ENCODE data around the gene RBMS1. TPM values are rescaled to one million over a fixed set of nuclear protein-coding genes. Genes with fewer than 3 reads are reported as not detected.

The RBMS1 gene
- polyA plus RNA-seq, 1 donor (not counting 4 experiments of a cell fraction or from before 2014, with no cell fraction given), result 89.1 TPM

- Histone ChIP-seq H2AFZ (ENCODE audit: control insufficient read depth, low read length) (no peak overlapping the region), H3K79me2 (ENCODE audit: control insufficient read depth, insufficient read depth, low read length) (no peaks in the 10 kb centered on the region), H3K9me1 (ENCODE audit: control insufficient read depth, extremely low read depth, insufficient read depth, low read length) (no peaks in the 10 kb centered on the region), H3K4me3 (ENCODE audit: control insufficient read depth in 2 of 3, extremely low read depth in 1 of 3, insufficient read depth in 2 of 3, low read depth in 1 of 3, low read length in 3 of 3) (peak overlapping the region in 2 of 3 experiments; percentile 9 to 15), H3K27ac (ENCODE audit: control insufficient read depth, insufficient read depth, low read length) (peak overlapping the region; percentile 95), H3K4me1 (ENCODE audit: control insufficient read depth, extremely low read depth, insufficient read depth, low read length) (peaks cover 59% of the 10 kb centered on the region), H3K36me3 (ENCODE audit: control insufficient read depth in 2 of 2, extremely low read depth in 1 of 2, insufficient read depth in 2 of 2, low read length in 2 of 2) (no peaks in the 10 kb centered on the region), H3K4me2 (ENCODE audit: control insufficient read depth, extremely low read depth, insufficient read depth, low read depth, low read length) (peak overlapping the region; percentile 61), H3K9me3 (ENCODE audit: control insufficient read depth, low read depth, low read length) (no peaks in the 10 kb centered on the region), H3K27me3 (ENCODE audit: control insufficient read depth, extremely low read depth, insufficient read depth, low read length) (no peaks in the 10 kb centered on the region), H4K20me1 (ENCODE audit: control insufficient read depth, extremely low read depth, insufficient read depth, low read length) (no peaks in the 10 kb centered on the region), H3K9ac (ENCODE audit: control insufficient read depth, extremely low read depth, insufficient read depth, low read length) (peak overlapping the region; percentile 74)
- TF ChIP-seq, protein P1, sequence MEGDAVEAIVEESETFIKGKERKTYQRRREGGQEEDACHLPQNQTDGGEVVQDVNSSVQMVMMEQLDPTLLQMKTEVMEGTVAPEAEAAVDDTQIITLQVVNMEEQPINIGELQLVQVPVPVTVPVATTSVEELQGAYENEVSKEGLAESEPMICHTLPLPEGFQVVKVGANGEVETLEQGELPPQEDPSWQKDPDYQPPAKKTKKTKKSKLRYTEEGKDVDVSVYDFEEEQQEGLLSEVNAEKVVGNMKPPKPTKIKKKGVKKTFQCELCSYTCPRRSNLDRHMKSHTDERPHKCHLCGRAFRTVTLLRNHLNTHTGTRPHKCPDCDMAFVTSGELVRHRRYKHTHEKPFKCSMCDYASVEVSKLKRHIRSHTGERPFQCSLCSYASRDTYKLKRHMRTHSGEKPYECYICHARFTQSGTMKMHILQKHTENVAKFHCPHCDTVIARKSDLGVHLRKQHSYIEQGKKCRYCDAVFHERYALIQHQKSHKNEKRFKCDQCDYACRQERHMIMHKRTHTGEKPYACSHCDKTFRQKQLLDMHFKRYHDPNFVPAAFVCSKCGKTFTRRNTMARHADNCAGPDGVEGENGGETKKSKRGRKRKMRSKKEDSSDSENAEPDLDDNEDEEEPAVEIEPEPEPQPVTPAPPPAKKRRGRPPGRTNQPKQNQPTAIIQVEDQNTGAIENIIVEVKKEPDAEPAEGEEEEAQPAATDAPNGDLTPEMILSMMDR (optimal IDR thresholded peaks at IDR 0.05 in 1 of 3, IDR thresholded peaks at IDR 0.05 in 1 of 3, conservative IDR thresholded peaks at IDR 0.05 in 1 of 3; ENCODE audit: extremely low read depth in 1 of 3, insufficient read depth in 2 of 3, low read length in 3 of 3), result no peak
- TF ChIP-seq EZH2 (IDR thresholded peaks at IDR 0.05; ENCODE audit: low read length), result no peak
- dilution Hi-C loops (cut with MboI; ENCODE audit: extremely low pct_ligation_motif_present, low sequenced_read_pairs), result no loop called here
- peak; percentile 79 for FAIRE-seq
- DNase-seq (ENCODE audit: low read depth, low spot score), result no peak
Observed at GRCh38 chr2:160229591-160229990, 264.0 kb downstream of the RBMS1 start.

DNA sequence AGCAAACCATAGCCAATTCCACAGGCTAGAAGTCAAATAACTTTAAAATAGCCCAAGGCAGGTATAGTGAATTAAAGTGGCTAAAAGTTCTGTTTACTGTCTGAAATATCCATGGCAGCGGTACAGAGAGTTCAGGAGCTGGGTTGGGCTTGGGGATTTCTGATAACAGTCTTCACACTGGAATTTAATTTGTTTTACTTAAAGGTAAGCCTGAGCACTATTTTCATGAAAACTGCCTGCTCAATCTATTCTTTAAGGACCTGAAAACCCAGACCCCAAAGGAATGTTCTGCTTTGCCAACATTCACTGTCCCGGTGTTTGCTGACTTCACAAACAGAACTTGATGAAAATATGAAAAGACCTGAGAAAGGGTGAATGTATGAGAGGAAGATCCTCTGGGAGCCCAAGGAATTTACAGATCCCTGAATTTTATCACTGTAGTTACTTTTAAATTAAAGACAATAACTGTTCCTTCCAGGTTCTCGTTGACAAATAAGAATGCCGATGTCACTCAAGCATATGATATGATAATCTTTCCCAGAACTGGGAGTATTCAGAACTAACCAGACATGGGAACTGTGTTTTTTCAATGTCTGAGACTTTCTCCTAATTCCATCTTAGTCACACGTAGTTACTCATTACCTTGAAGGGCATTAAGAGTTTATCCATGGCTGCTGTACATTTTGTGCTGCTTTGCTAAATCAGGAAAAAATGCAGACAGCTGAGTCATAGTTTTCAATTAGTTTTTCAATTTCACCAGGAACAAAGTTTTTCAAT, 265.3 kb downstream of the RBMS1 start:
- Histone ChIP-seq H2AFZ (ENCODE audit: control insufficient read depth, low read length) (no peak overlapping the region), H3K9me1 (ENCODE audit: control insufficient read depth, extremely low read depth, insufficient read depth, low read length) (no peaks in the 10 kb centered on the region), H3K4me1 (ENCODE audit: control insufficient read depth, extremely low read depth, insufficient read depth, low read length) (peaks cover 71% of the 10 kb centered on the region), H3K27me3 (ENCODE audit: control insufficient read depth, extremely low read depth, insufficient read depth, low read length) (no peaks in the 10 kb centered on the region), H3K79me2 (ENCODE audit: control insufficient read depth, insufficient read depth, low read length) (no peaks in the 10 kb centered on the region), H3K27ac (ENCODE audit: control insufficient read depth, insufficient read depth, low read length) (peak overlapping the region; percentile 95), H3K36me3 (ENCODE audit: control insufficient read depth in 2 of 2, extremely low read depth in 1 of 2, insufficient read depth in 2 of 2, low read length in 2 of 2) (no peaks in the 10 kb centered on the region), H3K4me2 (ENCODE audit: control insufficient read depth, extremely low read depth, insufficient read depth, low read depth, low read length) (peak overlapping the region; percentile 74), H3K9me3 (ENCODE audit: control insufficient read depth, low read depth, low read length) (no peaks in the 10 kb centered on the region), H3K4me3 (ENCODE audit: control insufficient read depth in 2 of 3, extremely low read depth in 1 of 3, insufficient read depth in 2 of 3, low read depth in 1 of 3, low read length in 3 of 3) (peak overlapping the region in 2 of 3 experiments; percentile 11 to 42), H3K9ac (ENCODE audit: control insufficient read depth, extremely low read depth, insufficient read depth, low read length) (peak overlapping the region; percentile 74), H4K20me1 (ENCODE audit: control insufficient read depth, extremely low read depth, insufficient read depth, low read length) (no peaks in the 10 kb centered on the region)
- FAIRE-seq (peak; percentile 80), DNase-seq (ENCODE audit: low read depth, low spot score) (no peak)
- TF ChIP-seq EZH2 (IDR thresholded peaks at IDR 0.05; ENCODE audit: low read length), result no peak
- TF ChIP-seq, protein P1 (optimal IDR thresholded peaks at IDR 0.05 in 1 of 3, IDR thresholded peaks at IDR 0.05 in 1 of 3, conservative IDR thresholded peaks at IDR 0.05 in 1 of 3; ENCODE audit: extremely low read depth in 1 of 3, insufficient read depth in 2 of 3, low read length in 3 of 3), result no peak
- dilution Hi-C loops (cut with MboI; ENCODE audit: extremely low pct_ligation_motif_present, low sequenced_read_pairs), result no loop called here

Measured in keratinocyte (primary cell).